Left renal pelvis (tissue), 4 donors: ENCODE measurements around the gene GPR84. TPM values are rescaled to one million over a fixed set of nuclear protein-coding genes. Genes with fewer than 3 reads are reported as not detected.

Source experiments
- DNase-seq, 4 donors: peaks; one replicate each; pipeline ENCODE4 v3.0.0-alpha.2; 2013; ENCODE audit warnings: low read depth in 4 of 4, low spot score in 3 of 4
- polyA plus RNA-seq, 4 donors: library from polyadenylated mRNA; unstranded; fragments of 120-200 nt; gene quantifications; one replicate each; pipeline ENCODE4 v1.2.1, GENCODE V29; 2013; ENCODE audit not compliant: insufficient read length in 4 of 4

Gene GPR84
- polyA plus RNA-seq, result 1 to 10 TPM in 1 of 4 donors, under 1 TPM in 2, not detected in 1; 0.11 to 1.5 (median 0.26) TPM

GRCh38 chr12:54364413-54364812 is at the start of gene GPR84:
Gene GPR84 (minus strand): TSS chr12:54364486. CDS start chr12:54363851, 635 bp downstream.
- no peak for DNase-seq

DNA sequence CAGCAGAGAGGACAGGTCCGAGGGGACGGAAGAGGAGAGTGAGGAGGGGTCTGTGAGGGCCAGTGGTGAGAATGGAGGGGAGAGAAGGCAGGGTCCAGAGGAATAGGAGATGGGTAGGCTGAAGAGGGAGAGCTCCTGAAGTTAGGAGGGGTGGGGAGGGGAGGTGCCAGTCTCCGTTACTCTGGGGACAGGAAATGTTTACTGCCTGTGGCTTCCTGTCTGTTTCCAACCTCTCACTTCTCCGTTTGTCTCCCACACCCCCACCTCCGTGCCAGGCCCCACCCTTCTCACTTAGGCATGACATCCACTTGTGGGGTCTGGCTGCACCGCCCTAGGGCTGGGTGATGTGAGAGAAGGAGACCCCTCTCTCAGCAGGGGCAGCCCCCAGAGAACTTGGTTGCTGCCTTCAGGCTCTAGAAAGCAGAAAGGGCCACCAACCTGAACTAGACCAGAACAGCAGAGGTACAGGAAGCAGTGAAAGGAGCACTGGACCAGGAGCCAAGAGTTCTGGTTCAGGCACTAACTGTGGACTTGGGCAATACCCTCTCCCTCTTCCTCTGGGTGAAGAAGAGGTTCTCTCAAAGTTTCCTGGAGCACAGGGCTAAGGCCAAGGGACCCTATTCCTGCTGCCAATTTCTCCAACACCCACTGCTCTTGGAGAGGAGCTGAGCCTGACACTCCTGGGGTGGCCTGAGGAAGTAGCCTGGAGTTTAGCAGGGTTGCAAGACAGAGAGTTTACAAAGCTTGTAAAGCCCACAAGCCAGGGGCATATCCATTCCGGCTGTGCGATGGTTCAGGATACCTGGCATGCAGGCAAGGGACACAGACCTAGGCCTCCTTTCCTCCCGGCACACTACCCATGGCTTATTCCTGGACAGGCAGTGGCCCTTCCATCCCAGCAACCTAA is 49.3 kb upstream of the GPR84 start:
- DNase-seq, result no peak

GRCh38 chr12:54412786-54413185 is 48.5 kb upstream of the GPR84 start:
- DNase-seq, result no peak

DNA sequence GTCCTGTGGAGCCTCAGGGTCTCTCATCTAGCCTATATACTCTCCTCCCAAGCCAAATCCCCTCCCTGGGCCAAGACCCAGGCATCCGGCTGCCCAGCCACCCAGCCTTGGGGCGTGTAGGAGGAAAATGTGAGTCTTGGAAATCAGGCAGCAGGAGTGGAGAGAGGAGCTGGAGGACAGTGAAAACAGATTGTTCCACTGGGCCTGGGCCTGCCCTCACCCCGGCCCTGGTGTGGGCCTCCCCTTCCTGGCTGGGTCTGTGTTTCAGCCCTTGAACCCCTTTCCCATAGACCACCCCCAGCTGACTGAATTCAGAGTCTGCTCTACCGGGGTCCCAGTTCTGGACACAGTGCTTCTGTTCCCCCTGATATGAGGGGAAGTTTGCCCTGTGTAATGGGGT is 48.1 kb upstream of the GPR84 start:
- DNase-seq, result no peak

DNA sequence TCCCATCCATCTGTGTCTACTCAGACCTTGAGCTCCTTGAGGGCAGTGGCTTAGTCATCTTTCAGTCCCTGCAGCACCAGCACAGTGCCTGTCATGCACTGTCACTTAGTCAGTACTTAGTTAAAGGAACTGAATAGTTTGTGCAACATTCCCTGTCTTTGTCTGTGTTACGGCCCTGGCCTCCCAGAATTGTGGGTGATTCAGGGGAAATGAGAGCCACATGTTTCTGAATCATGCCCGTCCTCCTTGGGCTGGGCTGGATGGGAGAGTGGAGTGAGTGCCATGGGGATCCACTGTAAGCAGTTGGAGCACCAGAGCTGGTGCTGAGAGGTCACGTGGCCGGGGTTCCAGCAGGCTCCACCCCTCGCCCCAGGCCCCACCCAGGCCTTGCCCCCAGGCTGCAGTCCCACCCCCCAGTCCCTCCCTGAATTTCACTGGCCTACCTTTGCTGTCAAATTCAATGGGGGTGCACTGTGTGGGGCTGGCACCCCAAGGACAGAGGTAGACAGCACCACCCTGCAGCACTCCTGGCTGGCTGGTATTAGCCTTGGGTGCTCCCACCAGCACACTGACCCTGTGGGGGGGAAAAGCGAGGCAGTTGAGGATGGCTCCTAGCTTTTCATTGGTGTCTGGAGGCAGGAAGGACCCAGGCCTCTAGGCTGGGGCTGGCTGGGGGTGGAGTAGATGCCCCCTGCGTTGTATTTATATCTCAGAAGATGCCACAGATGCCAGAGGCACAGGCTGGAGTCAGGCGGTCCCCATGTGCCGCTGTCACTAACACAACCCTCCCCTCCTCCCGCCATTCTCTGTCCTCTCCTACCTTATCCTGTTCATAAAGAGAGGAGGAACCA is 47.3 kb upstream of the GPR84 start:
- no peak for DNase-seq

DNA sequence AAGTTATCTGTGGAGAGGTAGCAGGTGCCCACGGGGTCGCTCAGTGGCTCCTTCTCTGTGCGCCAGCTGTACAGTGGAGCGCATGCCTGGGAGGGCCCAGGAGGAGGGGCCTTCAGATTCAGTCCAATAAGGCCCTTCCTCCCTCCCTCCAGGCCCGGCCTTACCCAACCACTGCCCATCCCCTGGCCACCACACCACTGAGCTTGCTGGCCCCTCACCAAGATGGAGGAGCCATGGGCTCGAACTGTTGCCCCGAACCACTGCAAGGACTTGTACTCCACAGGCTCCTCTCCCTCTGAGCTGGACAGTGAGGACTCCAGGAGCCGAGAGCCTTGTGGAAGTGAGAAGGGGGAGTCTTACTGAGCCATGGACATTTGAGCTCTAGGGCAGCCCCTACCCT is 45.0 kb upstream of the GPR84 start:
- no peak for DNase-seq

- no peak for DNase-seq
Measured at GRCh38 chr12:54407183-54407905, 43.1 kb upstream of the GPR84 start.

- no peak for DNase-seq
Measured at GRCh38 chr12:54405573-54405972, 41.3 kb upstream of the GPR84 start.

- DNase-seq, result no peak
Measured at GRCh38 chr12:54405106-54405505, 40.8 kb upstream of the GPR84 start.

GRCh38 chr12:54404061-54405004 is 40.0 kb upstream of the GPR84 start:
- DNase-seq, result no peak

DNA sequence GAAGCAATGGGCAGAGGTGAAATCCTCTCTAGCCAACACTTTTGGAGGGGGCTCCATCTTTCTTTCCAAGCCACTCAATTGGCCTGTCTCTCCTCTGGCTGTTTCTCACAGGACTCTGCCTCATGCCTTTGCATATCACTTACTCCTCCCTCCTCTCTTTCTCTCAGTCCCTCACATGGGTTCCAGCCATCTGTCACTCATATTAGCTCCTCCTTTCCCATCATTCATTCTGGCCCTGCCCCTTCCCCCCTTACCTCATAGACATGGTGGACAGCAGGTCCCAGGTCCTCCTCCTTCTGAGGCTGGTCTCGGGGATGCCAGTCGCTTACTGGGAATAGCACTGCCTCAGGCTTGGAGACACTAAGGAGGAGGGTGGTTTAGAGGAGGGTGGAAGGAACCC is 36.8 kb upstream of the GPR84 start:
- DNase-seq, result no peak

- peak in 2 of 4 donors; percentile 66 to 73 for DNase-seq
Measured at GRCh38 chr12:54398995-54399793, 34.9 kb upstream of the GPR84 start.

DNA sequence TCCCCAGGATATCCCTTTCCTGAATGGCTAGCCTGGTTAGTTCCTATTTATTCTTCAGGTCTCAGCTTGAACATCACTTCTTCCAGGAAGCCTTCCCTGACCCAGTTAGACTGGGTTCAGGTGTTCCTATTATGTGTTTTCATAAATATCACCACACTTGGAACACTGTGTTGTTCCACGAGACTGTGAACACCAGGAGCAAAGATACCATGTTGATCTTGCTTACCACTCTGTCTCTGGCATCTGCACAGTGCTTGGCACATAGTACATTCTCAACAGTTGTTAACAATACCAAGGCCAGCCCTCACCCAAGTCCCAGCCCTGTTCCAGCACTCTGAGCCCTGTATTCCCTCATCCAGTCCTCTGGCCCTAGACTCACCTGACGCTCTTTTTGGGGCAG is 33.9 kb upstream of the GPR84 start:
- DNase-seq, result no peak

- DNase-seq, result no peak
Measured at GRCh38 chr12:54397157-54397556, 32.9 kb upstream of the GPR84 start.

GRCh38 chr12:54395545-54395944 is 31.3 kb upstream of the GPR84 start:
- no peak for DNase-seq

DNA sequence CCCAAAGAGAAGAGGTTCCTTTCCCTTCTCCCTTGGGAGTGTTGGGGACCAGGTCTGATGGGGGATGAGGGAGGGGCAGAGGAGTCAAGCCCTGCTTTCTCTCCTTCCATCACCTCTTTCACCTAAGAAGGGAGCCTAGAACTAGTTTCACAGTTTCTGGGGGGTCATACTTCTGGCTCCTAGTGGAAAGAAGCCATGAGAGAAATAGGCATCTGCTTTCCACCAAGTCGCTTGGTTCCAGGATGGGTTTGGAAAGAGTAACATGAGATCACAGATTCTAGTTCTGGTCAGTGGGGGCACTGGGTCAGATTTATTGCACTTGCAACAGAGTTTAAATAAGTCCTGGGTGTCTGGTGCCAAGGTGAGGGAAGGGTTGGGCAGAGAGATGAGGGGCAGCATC is 30.7 kb upstream of the GPR84 start:
- DNase-seq, result no peak

- DNase-seq, result no peak
Measured at GRCh38 chr12:54394281-54394719, 30.0 kb upstream of the GPR84 start.

- no peak for DNase-seq
Measured at GRCh38 chr12:54393743-54394142, 29.5 kb upstream of the GPR84 start.

GRCh38 chr12:54393207-54393609 is 28.9 kb upstream of the GPR84 start:
- DNase-seq, result no peak
